Activated T-helper 2 cell treated with anti-CD3 and anti-CD28 coated beads, Interferon-gamma antibody, Interleukin-2, Interleukin-4, amounts not matched to agents 10 μg/mL and 5 μg/mL and 100 μg/mL, durations not matched to agents 14 hours and 24 hours and 36 hours (primary cell): ENCODE data around the gene RPS19BP1. TPM values are rescaled to one million over a fixed set of nuclear protein-coding genes. Genes with fewer than 3 reads are reported as not detected.

Source experiments
- DNase-seq: peaks from one replicate; pipeline ENCODE4 v3.0.0; 2021; ENCODE audit warnings: low spot score
- H3K27ac Mint-ChIP-seq: one replicate; pipeline ENCODE4 v1.8.0; 2021; ENCODE audit warnings: mixed read lengths
- H3K27me3 Mint-ChIP-seq: one replicate; pipeline ENCODE4 v1.8.0; 2021; ENCODE audit warnings: low read depth, mixed read lengths
- H3K36me3 Mint-ChIP-seq: one replicate; pipeline ENCODE4 v1.8.0; 2021; ENCODE audit warnings: low read depth, mixed read lengths
- H3K4me1 Mint-ChIP-seq: one replicate; pipeline ENCODE4 v1.8.0; 2021; ENCODE audit warnings: low read depth, mixed read lengths
- H3K4me3 Mint-ChIP-seq: one replicate; pipeline ENCODE4 v1.8.0; 2021; ENCODE audit warnings: low read depth, mild to moderate bottlenecking, moderate library complexity, mixed read lengths
- H3K9me3 Mint-ChIP-seq: one replicate; pipeline ENCODE4 v1.8.0; 2021; ENCODE audit warnings: mixed read lengths
- intact Hi-C: fragments of 100-400 bp; cut with micrococcal nuclease; formaldehyde crosslinking; loops from one replicate; pipeline ENCODE4 v1.15.1; 2023
- total RNA-seq: library from RNA; stranded (reverse); gene quantifications from 2 replicates; pipeline ENCODE4 v1.2.3, GENCODE V29; 2022

RPS19BP1 gene
- total RNA-seq, result 76.9 and 78.4 TPM in 2 replicates

GRCh38 chr22:39532215-39533073, at the start of gene RPS19BP1:
RPS19BP1 (minus strand) TSS chr22:39532748; CDS start chr22:39532738, 10 bp downstream.
- Mint-ChIP-seq H3K36me3 (peaks cover 52% of the 10 kb centered on the region), H3K27ac (peak within 1 kb of the TSS; percentile 90), H3K27me3 (no peaks in the 10 kb centered on the region), H3K9me3 (no peaks in the 10 kb centered on the region), H3K4me1 (peaks cover 44% of the 10 kb centered on the region), H3K4me3 (peak within 1 kb of the TSS; percentile 96)
- intact Hi-C loops, result loop anchor here (1.0 to 5.0 kb wide), 8 partner anchors 12 to 1420 kb away; partner anchors contain the start of genes ADSL, ATF4, MIEF1 and RBX1
- DNase-seq, result peak; percentile 99

- intact Hi-C loops, result no loop called here
- Mint-ChIP-seq H3K36me3 (no peaks in the 10 kb centered on the region), H3K4me3 (no peak overlapping the region), H3K27ac (no peak overlapping the region), H3K9me3 (peaks cover 7% of the 10 kb centered on the region), H3K4me1 (no peaks in the 10 kb centered on the region), H3K27me3 (peaks cover 43% of the 10 kb centered on the region)
- no peak for DNase-seq
Observed at GRCh38 chr22:39581303-39581702, 48.8 kb upstream of the RPS19BP1 start.

- H3K27ac Mint-ChIP-seq, result no peak overlapping the region
- no peaks in the 10 kb centered on the region for H3K4me1 Mint-ChIP-seq
- no peak overlapping the region for H3K4me3 Mint-ChIP-seq
- intact Hi-C loops, result no loop called here
- no peaks in the 10 kb centered on the region for H3K36me3 Mint-ChIP-seq
- H3K9me3 Mint-ChIP-seq, result peaks cover 7% of the 10 kb centered on the region
- peaks cover 43% of the 10 kb centered on the region for H3K27me3 Mint-ChIP-seq
- no peak for DNase-seq
Observed at GRCh38 chr22:39580795-39581194, 48.2 kb upstream of the RPS19BP1 start.

- Mint-ChIP-seq H3K4me1 (no peaks in the 10 kb centered on the region), H3K4me3 (no peak overlapping the region), H3K36me3 (no peaks in the 10 kb centered on the region), H3K9me3 (peaks cover 7% of the 10 kb centered on the region), H3K27me3 (peaks cover 47% of the 10 kb centered on the region), H3K27ac (no peak overlapping the region)
- intact Hi-C loops, result no loop called here
- no peak for DNase-seq
Observed at GRCh38 chr22:39580006-39580441, 47.5 kb upstream of the RPS19BP1 start.

GRCh38 chr22:39577900-39578299, 45.4 kb upstream of the RPS19BP1 start:
- no peak for DNase-seq
- intact Hi-C loops, result no loop called here
- Mint-ChIP-seq H3K4me3 (no peak overlapping the region), H3K4me1 (no peaks in the 10 kb centered on the region), H3K27ac (no peak overlapping the region), H3K36me3 (no peaks in the 10 kb centered on the region), H3K9me3 (peaks cover under 1% of the 10 kb centered on the region), H3K27me3 (peaks cover 34% of the 10 kb centered on the region)

GRCh38 chr22:39577366-39577765, 44.8 kb upstream of the RPS19BP1 start:
- Mint-ChIP-seq H3K4me1 (no peaks in the 10 kb centered on the region), H3K36me3 (no peaks in the 10 kb centered on the region), H3K27me3 (peaks cover 34% of the 10 kb centered on the region), H3K9me3 (no peaks in the 10 kb centered on the region), H3K4me3 (no peak overlapping the region), H3K27ac (no peak overlapping the region)
- intact Hi-C loops, result no loop called here
- no peak for DNase-seq

- no peak overlapping the region for H3K27ac Mint-ChIP-seq
- no peak for DNase-seq
- H3K9me3 Mint-ChIP-seq, result no peaks in the 10 kb centered on the region
- H3K36me3 Mint-ChIP-seq, result no peaks in the 10 kb centered on the region
- no peak overlapping the region for H3K4me3 Mint-ChIP-seq
- no peaks in the 10 kb centered on the region for H3K4me1 Mint-ChIP-seq
- peaks cover 29% of the 10 kb centered on the region for H3K27me3 Mint-ChIP-seq
- intact Hi-C loops, result no loop called here
Observed at GRCh38 chr22:39576027-39576426, 43.5 kb upstream of the RPS19BP1 start.

GRCh38 chr22:39575552-39575825, 42.9 kb upstream of the RPS19BP1 start:
- Mint-ChIP-seq H3K4me3 (no peak overlapping the region), H3K4me1 (no peaks in the 10 kb centered on the region), H3K27me3 (peaks cover 27% of the 10 kb centered on the region), H3K27ac (no peak overlapping the region), H3K36me3 (no peaks in the 10 kb centered on the region), H3K9me3 (no peaks in the 10 kb centered on the region)
- intact Hi-C loops, result no loop called here
- DNase-seq, result no peak

- Mint-ChIP-seq H3K27me3 (peaks cover 25% of the 10 kb centered on the region), H3K36me3 (no peaks in the 10 kb centered on the region), H3K27ac (no peak overlapping the region), H3K4me1 (no peaks in the 10 kb centered on the region), H3K4me3 (no peak overlapping the region), H3K9me3 (no peaks in the 10 kb centered on the region)
- intact Hi-C loops, result no loop called here
- DNase-seq, result no peak
Observed at GRCh38 chr22:39574779-39575551, 42.4 kb upstream of the RPS19BP1 start.

- Mint-ChIP-seq H3K27ac (no peak overlapping the region), H3K9me3 (no peaks in the 10 kb centered on the region), H3K4me1 (peaks cover 11% of the 10 kb centered on the region), H3K36me3 (no peaks in the 10 kb centered on the region), H3K27me3 (peaks cover 6% of the 10 kb centered on the region), H3K4me3 (no peak overlapping the region)
- no peak for DNase-seq
- intact Hi-C loops, result no loop called here
Observed at GRCh38 chr22:39571538-39571937, 39.0 kb upstream of the RPS19BP1 start.

- H3K27ac Mint-ChIP-seq, result no peak within 1 kb of the TSS
- peaks cover 7% of the 10 kb centered on the region for H3K27me3 Mint-ChIP-seq
- peaks cover 3% of the 10 kb centered on the region for H3K9me3 Mint-ChIP-seq
- intact Hi-C loops, result no loop called here
- no peaks in the 10 kb centered on the region for H3K36me3 Mint-ChIP-seq
- no peak for DNase-seq
- peaks cover 11% of the 10 kb centered on the region for H3K4me1 Mint-ChIP-seq
- no peak within 1 kb of the TSS for H3K4me3 Mint-ChIP-seq
Observed at GRCh38 chr22:39570665-39571064, 38.1 kb upstream of the RPS19BP1 start, which contains the start of gene CACNA1I. CACNA1I (plus strand) TSS chr22:39570753; CDS start chr22:39570753, 0 bp downstream.

GRCh38 chr22:39570226-39570625, 37.7 kb upstream of the RPS19BP1 start:
- DNase-seq, result no peak
- no peak overlapping the region for H3K4me3 Mint-ChIP-seq
- intact Hi-C loops, result no loop called here
- H3K27me3 Mint-ChIP-seq, result peaks cover 5% of the 10 kb centered on the region
- peaks cover 11% of the 10 kb centered on the region for H3K4me1 Mint-ChIP-seq
- H3K36me3 Mint-ChIP-seq, result no peaks in the 10 kb centered on the region
- H3K27ac Mint-ChIP-seq, result no peak overlapping the region
- peaks cover 8% of the 10 kb centered on the region for H3K9me3 Mint-ChIP-seq

- Mint-ChIP-seq H3K4me3 (no peak overlapping the region), H3K36me3 (no peaks in the 10 kb centered on the region), H3K27ac (no peak overlapping the region), H3K27me3 (peaks cover 3% of the 10 kb centered on the region), H3K4me1 (peaks cover 11% of the 10 kb centered on the region), H3K9me3 (peaks cover 8% of the 10 kb centered on the region)
- intact Hi-C loops, result no loop called here
- no peak for DNase-seq
Observed at GRCh38 chr22:39569066-39569465, 36.5 kb upstream of the RPS19BP1 start.
